Measurements from ENCODE around the gene RFX8. TPM values are rescaled to one million over a fixed set of nuclear protein-coding genes. Genes with fewer than 3 reads are reported as not detected.

The RFX8 gene
- polyA plus RNA-seq, 4 donors: 0.10 to 0.35 TPM; not detected in 2

DNA sequence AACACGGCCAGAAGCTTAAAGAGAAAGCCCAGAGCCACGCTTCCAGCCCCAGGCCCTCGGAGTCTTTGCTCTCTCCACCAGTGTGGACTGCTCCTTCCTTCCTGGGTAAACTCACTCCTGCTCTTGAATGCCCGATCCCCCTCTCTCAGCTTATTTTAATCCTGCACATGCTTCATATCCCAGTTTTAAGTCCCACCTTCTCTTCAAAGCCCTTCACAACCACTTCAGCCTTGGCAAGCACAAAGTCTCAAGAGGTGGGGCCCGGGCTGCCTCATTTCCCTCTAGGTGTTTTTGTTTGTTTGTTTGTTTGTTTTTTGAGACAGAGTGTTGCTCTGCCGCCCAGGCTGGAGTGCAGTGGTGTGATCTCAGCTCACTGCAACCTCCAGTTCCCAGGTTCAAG, 66.0 kb downstream of the RFX8 start:
- WGBS, 3 donors: 56 to 76% (median 60%) methylated on average over 6 of the region's 6 CpGs
- no peaks in the 10 kb centered on the region for H3K4me1 ChIP-seq (ENCODE audit: control insufficient read depth in 3 of 3, insufficient read depth in 2 of 3, low read depth in 1 of 3, low read length in 2 of 3)
- H3K27ac ChIP-seq (ENCODE audit: low read depth in 1 of 3, low read length in 2 of 3): no peak overlapping the region
- no peaks in the 10 kb centered on the region for H3K9me3 ChIP-seq (ENCODE audit: control insufficient read depth in 2 of 2, insufficient read depth in 1 of 2, low read depth in 1 of 2, low read length in 1 of 2)
- H3K4me3 ChIP-seq (ENCODE audit: low read depth in 1 of 3, low read length in 3 of 3): no peak overlapping the region
- FAIRE-seq: no peak
- no peak for DNase-seq
- peaks cover 0 to 8% (median 0%) of the 10 kb centered on the region in 3 donors for H3K27me3 ChIP-seq (ENCODE audit: control insufficient read depth in 3 of 3, insufficient read depth in 3 of 3, low read length in 3 of 3)
- no peaks in the 10 kb centered on the region for H3K36me3 ChIP-seq (ENCODE audit: control insufficient read depth in 3 of 3, insufficient read depth in 2 of 3, low read depth in 1 of 3, low read length in 3 of 3)

DNA sequence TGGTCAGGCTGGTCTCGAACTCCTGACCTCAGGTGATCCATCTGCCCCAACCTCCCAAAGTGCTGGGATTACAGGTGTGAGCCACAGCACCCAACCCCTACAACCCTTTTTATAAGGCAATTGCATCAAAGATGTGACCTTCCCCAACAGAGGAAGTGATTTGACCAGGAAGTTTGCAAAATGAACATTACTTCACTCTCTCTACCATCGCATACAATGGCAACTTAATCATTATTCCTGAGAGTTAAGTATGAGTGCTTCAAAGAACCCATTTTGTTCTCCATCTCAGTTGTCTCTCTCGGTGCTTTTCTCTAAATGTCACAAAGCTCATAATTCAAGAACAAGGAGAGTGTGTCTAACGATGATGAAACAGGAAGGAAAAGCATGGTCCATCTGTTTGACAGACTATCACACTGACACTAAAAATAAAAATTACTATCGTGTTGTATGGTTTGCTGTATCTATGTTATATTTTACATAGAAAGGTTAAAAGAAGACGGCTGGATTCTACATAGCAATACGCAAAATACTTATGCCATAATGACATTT, 69.5 kb downstream of the RFX8 start:
- H3K9me3 ChIP-seq (ENCODE audit: control insufficient read depth in 2 of 2, insufficient read depth in 1 of 2, low read depth in 1 of 2, low read length in 1 of 2): no peaks in the 10 kb centered on the region
- H3K36me3 ChIP-seq (ENCODE audit: control insufficient read depth in 3 of 3, insufficient read depth in 2 of 3, low read depth in 1 of 3, low read length in 3 of 3): no peaks in the 10 kb centered on the region
- DNase-seq: no peak
- 74 to 84% (median 77%) methylated on average over 7 of the region's 7 CpGs for WGBS, 3 donors
- no peak overlapping the region for H3K27ac ChIP-seq (ENCODE audit: low read depth in 1 of 3, low read length in 2 of 3)
- peaks cover 0 to 4% (median 0%) of the 10 kb centered on the region in 3 donors for H3K27me3 ChIP-seq (ENCODE audit: control insufficient read depth in 3 of 3, insufficient read depth in 3 of 3, low read length in 3 of 3)
- H3K4me1 ChIP-seq (ENCODE audit: control insufficient read depth in 3 of 3, insufficient read depth in 2 of 3, low read depth in 1 of 3, low read length in 2 of 3): no peaks in the 10 kb centered on the region
- no peak for FAIRE-seq
- H3K4me3 ChIP-seq (ENCODE audit: low read depth in 1 of 3, low read length in 3 of 3): no peak overlapping the region

DNA sequence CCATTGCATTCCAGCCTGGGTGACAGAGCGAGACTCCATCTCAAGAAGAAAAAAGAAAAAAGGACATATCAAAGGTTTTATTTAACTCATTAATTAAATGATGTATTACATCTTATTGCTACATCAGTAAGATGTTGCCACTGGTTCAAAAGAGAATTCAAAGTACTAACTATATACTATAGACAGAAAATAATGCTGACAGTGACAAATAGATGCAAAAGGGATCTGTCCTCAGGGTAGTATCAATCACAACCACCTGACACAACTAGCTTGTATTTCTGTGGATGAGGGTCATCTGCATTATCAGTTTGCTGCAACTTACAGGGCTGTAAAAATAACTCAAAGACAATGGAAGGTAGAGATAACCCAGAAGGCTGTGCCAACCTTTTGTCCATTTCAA, 71.2 kb downstream of the RFX8 start:
- Histone ChIP-seq H3K4me1 (ENCODE audit: control insufficient read depth in 3 of 3, insufficient read depth in 2 of 3, low read depth in 1 of 3, low read length in 2 of 3) (no peaks in the 10 kb centered on the region), H3K9me3 (ENCODE audit: control insufficient read depth in 2 of 2, insufficient read depth in 1 of 2, low read depth in 1 of 2, low read length in 1 of 2) (no peaks in the 10 kb centered on the region), H3K27ac (ENCODE audit: low read depth in 1 of 3, low read length in 2 of 3) (no peak overlapping the region), H3K4me3 (ENCODE audit: low read depth in 1 of 3, low read length in 3 of 3) (no peak overlapping the region), H3K27me3 (ENCODE audit: control insufficient read depth in 3 of 3, insufficient read depth in 3 of 3, low read length in 3 of 3) (peaks cover 0 to 3% (median 0%) of the 10 kb centered on the region in 3 donors), H3K36me3 (ENCODE audit: control insufficient read depth in 3 of 3, insufficient read depth in 2 of 3, low read depth in 1 of 3, low read length in 3 of 3) (no peaks in the 10 kb centered on the region)
- WGBS, 3 donors: 92 to 100% (median 100%) methylated on average over 1 of the region's 1 CpG
- DNase-seq (no peak), FAIRE-seq (no peak)

DNA sequence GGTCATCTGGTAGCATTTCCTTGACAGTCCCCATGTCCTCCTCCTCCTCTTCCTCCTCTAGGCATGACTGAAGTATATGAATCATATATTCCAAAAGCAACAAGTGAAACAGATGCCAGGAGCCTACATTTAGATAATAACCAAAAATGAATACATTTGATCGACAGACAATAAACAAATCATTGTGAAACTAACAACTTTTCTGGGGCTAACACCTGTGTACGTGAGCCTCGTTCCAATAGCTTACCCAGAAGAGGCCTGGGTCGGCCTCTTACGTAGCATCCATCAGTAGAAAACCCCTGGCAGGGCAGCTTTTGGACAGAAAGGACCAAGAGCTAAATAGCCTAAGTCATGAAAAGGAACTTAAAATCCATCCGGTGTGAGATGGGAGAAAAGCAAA, 72.3 kb downstream of the RFX8 start:
- H3K9me3 ChIP-seq (ENCODE audit: control insufficient read depth in 2 of 2, insufficient read depth in 1 of 2, low read depth in 1 of 2, low read length in 1 of 2): no peaks in the 10 kb centered on the region
- H3K4me3 ChIP-seq (ENCODE audit: low read depth in 1 of 3, low read length in 3 of 3): no peak overlapping the region
- H3K27ac ChIP-seq (ENCODE audit: low read depth in 1 of 3, low read length in 2 of 3): no peak overlapping the region
- no peaks in the 10 kb centered on the region for H3K4me1 ChIP-seq (ENCODE audit: control insufficient read depth in 3 of 3, insufficient read depth in 2 of 3, low read depth in 1 of 3, low read length in 2 of 3)
- FAIRE-seq (no peak), DNase-seq (no peak)
- WGBS, 3 donors: 81 to 83% (median 83%) methylated on average over 6 of the region's 6 CpGs
- H3K27me3 ChIP-seq (ENCODE audit: control insufficient read depth in 3 of 3, insufficient read depth in 3 of 3, low read length in 3 of 3): no peaks in the 10 kb centered on the region
- H3K36me3 ChIP-seq (ENCODE audit: control insufficient read depth in 3 of 3, insufficient read depth in 2 of 3, low read depth in 1 of 3, low read length in 3 of 3): no peaks in the 10 kb centered on the region

DNA sequence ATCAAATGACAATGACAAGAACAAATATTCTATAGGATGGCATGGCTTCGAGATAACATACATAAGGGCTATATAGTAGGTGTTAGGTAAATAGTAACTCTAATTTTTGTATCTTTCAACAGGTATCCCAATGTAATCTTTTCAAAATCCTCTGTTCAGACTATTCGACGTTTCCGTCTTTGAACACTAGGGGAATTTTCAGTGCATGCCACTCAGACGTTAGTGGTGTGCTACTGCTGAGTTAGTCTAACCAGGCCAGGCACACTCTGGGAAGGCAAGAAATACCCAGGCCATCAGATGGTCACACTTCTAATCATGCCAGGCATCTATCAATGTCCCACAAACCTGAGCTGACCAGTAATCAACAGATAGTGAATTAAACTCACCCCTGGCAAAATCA, 73.0 kb downstream of the RFX8 start:
- Histone ChIP-seq H3K4me3 (ENCODE audit: low read depth in 1 of 3, low read length in 3 of 3) (no peak overlapping the region), H3K27ac (ENCODE audit: low read depth in 1 of 3, low read length in 2 of 3) (no peak overlapping the region), H3K9me3 (ENCODE audit: control insufficient read depth in 2 of 2, insufficient read depth in 1 of 2, low read depth in 1 of 2, low read length in 1 of 2) (no peaks in the 10 kb centered on the region), H3K27me3 (ENCODE audit: control insufficient read depth in 3 of 3, insufficient read depth in 3 of 3, low read length in 3 of 3) (no peaks in the 10 kb centered on the region), H3K36me3 (ENCODE audit: control insufficient read depth in 3 of 3, insufficient read depth in 2 of 3, low read depth in 1 of 3, low read length in 3 of 3) (no peaks in the 10 kb centered on the region), H3K4me1 (ENCODE audit: control insufficient read depth in 3 of 3, insufficient read depth in 2 of 3, low read depth in 1 of 3, low read length in 2 of 3) (no peaks in the 10 kb centered on the region)
- 68 to 80% (median 74%) methylated on average over 5 of the region's 5 CpGs for WGBS, 3 donors
- DNase-seq: no peak
- FAIRE-seq: no peak

DNA sequence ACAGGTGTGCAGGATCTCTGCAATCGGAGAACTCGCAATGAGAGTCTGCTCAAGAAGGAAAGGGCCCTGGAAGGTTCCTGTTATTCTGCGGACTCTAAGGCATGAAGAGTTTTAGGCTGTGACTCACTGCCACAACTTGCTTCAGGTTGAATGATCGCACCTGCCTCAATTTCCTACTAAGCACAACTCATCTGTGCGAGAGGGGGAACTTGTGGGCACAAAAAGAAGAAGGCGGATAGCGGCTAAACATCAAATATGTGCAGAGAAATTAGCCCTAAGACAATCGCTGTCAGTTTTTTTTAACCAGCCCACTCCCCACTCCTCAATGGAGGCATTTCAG, 73.6 kb downstream of the RFX8 start:
- Histone ChIP-seq H3K4me1 (ENCODE audit: control insufficient read depth in 3 of 3, insufficient read depth in 2 of 3, low read depth in 1 of 3, low read length in 2 of 3) (no peaks in the 10 kb centered on the region), H3K27me3 (ENCODE audit: control insufficient read depth in 3 of 3, insufficient read depth in 3 of 3, low read length in 3 of 3) (no peaks in the 10 kb centered on the region), H3K27ac (ENCODE audit: low read depth in 1 of 3, low read length in 2 of 3) (no peak overlapping the region), H3K4me3 (ENCODE audit: low read depth in 1 of 3, low read length in 3 of 3) (no peak overlapping the region), H3K9me3 (ENCODE audit: control insufficient read depth in 2 of 2, insufficient read depth in 1 of 2, low read depth in 1 of 2, low read length in 1 of 2) (no peaks in the 10 kb centered on the region), H3K36me3 (ENCODE audit: control insufficient read depth in 3 of 3, insufficient read depth in 2 of 3, low read depth in 1 of 3, low read length in 3 of 3) (no peaks in the 10 kb centered on the region)
- DNase-seq: no peak
- WGBS, 3 donors: 82 to 90% (median 84%) methylated on average over 8 of the region's 8 CpGs
- FAIRE-seq: no peak

DNA sequence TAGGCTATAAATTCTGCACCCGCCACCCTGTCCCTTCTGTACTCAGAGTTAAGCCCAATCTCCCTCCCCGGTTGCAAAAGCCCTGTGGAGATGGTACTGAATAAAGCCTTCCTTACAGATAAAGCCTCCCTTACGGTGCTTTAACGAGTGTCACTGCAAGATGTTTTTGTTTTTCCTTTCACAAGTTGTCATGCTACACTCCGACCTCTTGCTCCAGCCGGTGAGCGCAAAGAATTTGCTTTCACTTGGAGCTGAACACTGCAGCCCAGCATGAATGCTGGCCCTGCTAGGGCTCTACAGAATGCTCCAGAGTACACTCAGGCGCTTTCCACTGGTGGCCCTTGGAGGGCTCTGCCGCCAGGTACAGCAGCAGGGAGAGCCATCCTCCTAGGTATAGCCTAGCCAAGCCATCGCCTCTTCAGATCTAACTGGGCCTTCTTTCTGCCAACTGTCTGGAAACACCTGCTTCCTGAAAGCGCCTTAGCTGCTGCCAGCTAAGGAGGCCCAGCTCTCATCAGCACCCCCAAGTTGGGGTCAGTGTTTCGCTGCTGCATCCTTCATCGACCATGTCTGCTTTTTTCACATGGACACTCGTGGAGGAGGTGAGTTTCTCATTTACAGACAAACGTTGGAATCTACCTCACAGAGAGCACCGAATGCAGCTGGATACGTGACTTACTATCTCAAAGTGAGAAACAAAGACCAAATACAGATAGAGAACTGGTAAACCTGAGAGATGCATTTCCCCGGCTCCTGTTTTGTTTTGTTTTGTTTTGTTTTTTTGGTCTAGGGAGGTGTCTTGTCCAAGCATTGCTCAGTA, 74.2 kb downstream of the RFX8 start:
- H3K9me3 ChIP-seq (ENCODE audit: control insufficient read depth in 2 of 2, insufficient read depth in 1 of 2, low read depth in 1 of 2, low read length in 1 of 2): no peaks in the 10 kb centered on the region
- no peak overlapping the region for H3K27ac ChIP-seq (ENCODE audit: low read depth in 1 of 3, low read length in 2 of 3)
- no peaks in the 10 kb centered on the region for H3K36me3 ChIP-seq (ENCODE audit: control insufficient read depth in 3 of 3, insufficient read depth in 2 of 3, low read depth in 1 of 3, low read length in 3 of 3)
- H3K27me3 ChIP-seq (ENCODE audit: control insufficient read depth in 3 of 3, insufficient read depth in 3 of 3, low read length in 3 of 3): no peaks in the 10 kb centered on the region
- no peaks in the 10 kb centered on the region for H3K4me1 ChIP-seq (ENCODE audit: control insufficient read depth in 3 of 3, insufficient read depth in 2 of 3, low read depth in 1 of 3, low read length in 2 of 3)
- FAIRE-seq: no peak
- no peak for DNase-seq
- 66 to 73% (median 67%) methylated on average over 18 of the region's 18 CpGs for WGBS, 3 donors
- H3K4me3 ChIP-seq (ENCODE audit: low read depth in 1 of 3, low read length in 3 of 3): no peak overlapping the region

DNA sequence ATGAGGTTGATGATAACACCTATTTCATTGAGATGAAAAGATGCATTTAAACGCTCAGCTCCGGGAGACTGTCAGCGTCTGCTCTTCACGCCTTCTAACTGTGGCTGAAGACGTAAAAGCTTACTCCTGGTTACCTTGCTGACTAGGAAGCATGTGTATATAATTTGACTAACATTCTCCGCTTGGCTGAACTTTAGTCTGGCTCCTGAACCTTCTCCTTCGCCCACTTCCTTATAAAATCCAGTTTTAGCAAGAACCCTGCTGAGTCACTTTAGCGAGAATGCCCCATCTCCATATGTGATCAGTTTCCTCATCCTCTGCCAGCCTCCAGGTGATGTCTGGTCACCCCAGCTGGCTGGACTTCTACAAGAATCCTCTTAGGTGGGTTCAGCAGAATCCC, 74.9 kb downstream of the RFX8 start:
- Histone ChIP-seq H3K4me1 (ENCODE audit: control insufficient read depth in 3 of 3, insufficient read depth in 2 of 3, low read depth in 1 of 3, low read length in 2 of 3) (no peaks in the 10 kb centered on the region), H3K9me3 (ENCODE audit: control insufficient read depth in 2 of 2, insufficient read depth in 1 of 2, low read depth in 1 of 2, low read length in 1 of 2) (no peaks in the 10 kb centered on the region), H3K27me3 (ENCODE audit: control insufficient read depth in 3 of 3, insufficient read depth in 3 of 3, low read length in 3 of 3) (peaks cover 0 to 6% (median 0%) of the 10 kb centered on the region in 3 donors), H3K4me3 (ENCODE audit: low read depth in 1 of 3, low read length in 3 of 3) (no peak overlapping the region), H3K27ac (ENCODE audit: low read depth in 1 of 3, low read length in 2 of 3) (no peak overlapping the region), H3K36me3 (ENCODE audit: control insufficient read depth in 3 of 3, insufficient read depth in 2 of 3, low read depth in 1 of 3, low read length in 3 of 3) (no peaks in the 10 kb centered on the region)
- no peak for FAIRE-seq
- WGBS, 3 donors: 18 to 59% (median 45%) methylated on average over 8 of the region's 8 CpGs
- DNase-seq: peak; percentile 45 to 51

Measured in small intestine (tissue), 7 donors.